GM12878 (cell line): ENCODE measurements around the gene KLLN. TPM values are rescaled to one million over a fixed set of nuclear protein-coding genes. Genes with fewer than 3 reads are reported as not detected.

Experiments used
- ATF3 ChIP-seq: IDR thresholded peaks from 2 replicates; pipeline ENCODE4 v1.6.1; 2011; ENCODE audit warnings: low read depth, mild to moderate bottlenecking, low read length, moderate library complexity, borderline replicate concordance; ENCODE audit errors: extremely low read depth
- BCL11A ChIP-seq: IDR thresholded peaks from 2 replicates; pipeline ENCODE4 v1.6.1; 2011; ENCODE audit warnings: low read depth, low read length
- CREB1 ChIP-seq: IDR thresholded peaks from 2 replicates; pipeline ENCODE4 v1.6.1; 2012; ENCODE audit warnings: low read depth, mild to moderate bottlenecking, inconsistent platforms
- E2F8 ChIP-seq: fragments of 450-650 bp; IDR thresholded peaks from 2 replicates; pipeline ENCODE4 v1.6.1; 2018; ENCODE audit warnings: mild to moderate bottlenecking, low read depth, moderate library complexity; ENCODE audit not compliant: partially characterized antibody
- GATAD2B ChIP-seq: fragments of 450-650 bp; conservative IDR thresholded peaks from 2 replicates; pipeline ENCODE4 v1.6.1; 2017; ENCODE audit warnings: low read depth, mild to moderate bottlenecking, moderate library complexity
- HSF1 ChIP-seq: fragments of 150-350 bp; IDR thresholded peaks from 2 replicates; pipeline ENCODE4 v1.6.1; 2014; ENCODE audit warnings: mild to moderate bottlenecking, low read depth, low read length
- IRF3 ChIP-seq: fragments of 450-650 bp; IDR thresholded peaks from 2 replicates; pipeline ENCODE4 v1.6.1; 2014; ENCODE audit warnings: mild to moderate bottlenecking
- MEF2A ChIP-seq: IDR thresholded peaks from 2 replicates; pipeline ENCODE4 v1.6.1; 2011; ENCODE audit warnings: low read depth, mild to moderate bottlenecking, low read length, moderate library complexity; ENCODE audit not compliant: insufficient read depth
- NFXL1 ChIP-seq: fragments of 450-650 bp; IDR thresholded peaks from 2 replicates; pipeline ENCODE4 v1.6.1; 2017; ENCODE audit warnings: antibody characterized with exemption, mild to moderate bottlenecking, borderline replicate concordance
- NFYA ChIP-seq: IDR thresholded peaks from 2 replicates; pipeline ENCODE4 v1.6.1; 2011; ENCODE audit warnings: low read depth, mild to moderate bottlenecking, low read length, improper control_type of control experiment, borderline replicate concordance
- REST ChIP-seq: IDR thresholded peaks from 2 replicates; pipeline ENCODE4 v1.6.1; 2012; ENCODE audit warnings: mild to moderate bottlenecking, low read depth, low read length
- SMAD5 ChIP-seq: IDR thresholded peaks from 2 replicates; pipeline ENCODE4 v1.6.1; 2016; ENCODE audit warnings: antibody characterized with exemption, low read depth
- STAT3 ChIP-seq: IDR thresholded peaks from 2 replicates; pipeline ENCODE4 v1.6.1; 2011; ENCODE audit warnings: low read depth, low read length, improper control_type of control experiment
- ZBTB4 ChIP-seq: fragments of 450-650 bp; formaldehyde crosslinking; IDR thresholded peaks from 2 replicates; pipeline ENCODE4 v1.4.0; 2022; ENCODE audit warnings: mild to moderate bottlenecking, moderate library complexity
- ZNF207 ChIP-seq: fragments of 450-650 bp; IDR thresholded peaks from 2 replicates; pipeline ENCODE4 v1.6.1; 2014; ENCODE audit warnings: antibody characterized with exemption, mild to moderate bottlenecking, borderline replicate concordance
- ZNF217 ChIP-seq: fragments of 450-650 bp; IDR thresholded peaks from 2 replicates; pipeline ENCODE4 v1.6.1; 2017; ENCODE audit warnings: antibody characterized with exemption, mild to moderate bottlenecking
- ZZZ3 ChIP-seq: IDR thresholded peaks from 2 replicates; pipeline ENCODE4 v1.6.1; 2011; ENCODE audit warnings: low read depth; ENCODE audit not compliant: control insufficient read depth, insufficient read length
- polyA plus RNA-seq, 11 experiments: library from polyadenylated mRNA; depleted of rRNA in 4 of 11; unstranded in 6 of 11; stranded (reverse) in 5 of 11; fragments of >200 nt; fragmentation: Nextera tagmentation in 4 of 11; fragmentation: Illumina TruSeq in 1 of 11; extraction: Ambion mirVana in 4 of 11; extraction: Trizol in 1 of 11; gene quantifications; 1 replicate in 1 of 11; 2 replicates in 10 of 11; pipeline versions ENCODE4 v1.2.1 to v1.2.3, GENCODE V29; 2011 to 2016; ENCODE audit warnings: inconsistent platforms in 2 of 11, missing spikeins in 2 of 11, low read depth in 1 of 11
- total RNA-seq, 4 experiments: library from RNA; depleted of rRNA in 3 of 4; stranded (reverse); fragments of >200 nt in 3 of 4; fragmentation: Illumina TruSeq in 1 of 4; extraction: Trizol in 1 of 4; gene quantifications; 2 replicates each; pipeline versions ENCODE4 v1.2.1 to v1.2.3, GENCODE V29; 2013 to 2021

Gene KLLN
- total and polyA plus RNA-seq, 10 of the 15 experiments (the other 5 are each of a cell fraction or from before 2014, with no cell fraction given) = 0.87 to 2.2 (median 1.7) TPM

- TF ChIP-seq NFYA (no peak), ATF3 (no peak), ZBTB4 (CRISPR knock-in tag) (no peak), GATAD2B (no peak), STAT3 (no peak), BCL11A (no peak), CREB1 (no peak), ZZZ3 (no peak), ZNF207 (no peak), MEF2A (no peak), REST (no peak), ZNF217 (no peak), E2F8 (no peak), IRF3 (no peak), NFXL1 (no peak), HSF1 (no peak), SMAD5 (no peak)
Observed at GRCh38 chr10:87860156-87860795, 3.1 kb downstream of the KLLN start (continued).
